ENCODE results near the gene CPN2. TPM values are rescaled to one million over a fixed set of nuclear protein-coding genes. Genes with fewer than 3 reads are reported as not detected.

CPN2 gene
- total and polyA plus RNA-seq, 2 of the 13 experiments (the other 11 are each of a cell fraction or from before 2014, with no cell fraction given): 26.7 to 27.7 TPM

- 0 out of 2 replicates have a peak, but pooled peaks have one; percentile 51 for TF ChIP-seq NKX3-1 (CRISPR knock-in tag; IDR thresholded peaks at IDR 0.05)
- 0 out of 2 replicates have a peak, but pooled peaks have one; percentile 74 for TF ChIP-seq ZFP90 (CRISPR knock-in tag; IDR thresholded peaks at IDR 0.05; ENCODE audit: borderline replicate concordance)
- peak; percentile 76 for TF ChIP-seq ISL2 (CRISPR knock-in tag; IDR thresholded peaks at IDR 0.05)
- TF ChIP-seq ISX (CRISPR knock-in tag; conservative IDR thresholded peaks at IDR 0.05): no peak
- peak; percentile 84 for TF ChIP-seq BHLHE40 (IDR thresholded peaks at IDR 0.05; ENCODE audit: low read length)
- 0 out of 2 replicates have a peak, but pooled peaks have one; percentile 68 for TF ChIP-seq ZNF337 (CRISPR knock-in tag; IDR thresholded peaks at IDR 0.05; ENCODE audit: borderline replicate concordance, low read depth)
- TF ChIP-seq ZEB1 (IDR thresholded peaks at IDR 0.05; ENCODE audit: insufficient replicate concordance, low read depth): no peak
- no peak for TF ChIP-seq SCMH1 (CRISPR knock-in tag; IDR thresholded peaks at IDR 0.05; ENCODE audit: borderline replicate concordance)
- TF ChIP-seq CEBPG (CRISPR knock-in tag; IDR thresholded peaks at IDR 0.05): peak; percentile 51
- TF ChIP-seq EP300 (IDR thresholded peaks at IDR 0.05; ENCODE audit: low read depth in 2 of 2, low read length in 2 of 2): peak in 1 of 2 experiments; percentile 42; a peak in 1 of 4 replicates
- no peak; the same call in 1 of the 2 replicates for TF ChIP-seq EP300 (CRISPR knock-in tag; IDR thresholded peaks at IDR 0.05; ENCODE audit: borderline replicate concordance)
- TF ChIP-seq DPF2 (CRISPR knock-in tag; IDR thresholded peaks at IDR 0.05; ENCODE audit: borderline replicate concordance, low read depth): 0 out of 2 replicates have a peak, but pooled peaks have one; percentile 20
- no peak for TF ChIP-seq ZBTB14 (CRISPR knock-in tag; IDR thresholded peaks at IDR 0.05)
- TF ChIP-seq ZNF335 (CRISPR knock-in tag; IDR thresholded peaks at IDR 0.05): no peak
- TF ChIP-seq ZNF850 (CRISPR knock-in tag; conservative IDR thresholded peaks at IDR 0.05): no peak
- TF ChIP-seq ARNT (IDR thresholded peaks at IDR 0.05): no peak
- no peak; the same call in 1 of the 2 replicates for TF ChIP-seq NFATC3 (CRISPR knock-in tag; IDR thresholded peaks at IDR 0.05)
- TF ChIP-seq SRY (CRISPR knock-in tag; IDR thresholded peaks at IDR 0.05): 0 out of 2 replicates have a peak, but pooled peaks have one; percentile 22
- TF ChIP-seq CENPBD1 (CRISPR knock-in tag; IDR thresholded peaks at IDR 0.05; ENCODE audit: borderline replicate concordance, low read depth): no peak
- TF ChIP-seq ZNF749 (CRISPR knock-in tag; IDR thresholded peaks at IDR 0.05; ENCODE audit: borderline replicate concordance): peak; percentile 49; the same call in 1 of the 2 replicates
- TF ChIP-seq DBP (CRISPR knock-in tag; IDR thresholded peaks at IDR 0.05; ENCODE audit: not compliant biosample characterization): peak; percentile 34
- TF ChIP-seq XRCC5 (optimal IDR thresholded peaks at IDR 0.05; ENCODE audit: low read length): peak; percentile 55
- TF ChIP-seq RFXAP (CRISPR knock-in tag; IDR thresholded peaks at IDR 0.05; ENCODE audit: borderline replicate concordance): peak; percentile 85; the same call in 1 of the 2 replicates
- TF ChIP-seq ZNF570 (CRISPR knock-in tag; IDR thresholded peaks at IDR 0.05; ENCODE audit: borderline replicate concordance): no peak
- no peak for TF ChIP-seq ZNF569 (CRISPR knock-in tag; IDR thresholded peaks at IDR 0.05; ENCODE audit: borderline replicate concordance)
- TF ChIP-seq ZNF605 (CRISPR knock-in tag; IDR thresholded peaks at IDR 0.05): no peak; the same call in 1 of the 2 replicates
- TF ChIP-seq ZNF274 (CRISPR knock-in tag; IDR thresholded peaks at IDR 0.05): 0 out of 2 replicates have a peak, but pooled peaks have one; percentile 59
- TF ChIP-seq ZBTB34 (CRISPR knock-in tag; IDR thresholded peaks at IDR 0.05): 0 out of 2 replicates have a peak, but pooled peaks have one; percentile 14
Observed at GRCh38 chr3:194351080-194351672, at the start of gene CPN2 (continued).
